Measurements from ENCODE around the gene IGSF9.

The IGSF9 gene

DNA sequence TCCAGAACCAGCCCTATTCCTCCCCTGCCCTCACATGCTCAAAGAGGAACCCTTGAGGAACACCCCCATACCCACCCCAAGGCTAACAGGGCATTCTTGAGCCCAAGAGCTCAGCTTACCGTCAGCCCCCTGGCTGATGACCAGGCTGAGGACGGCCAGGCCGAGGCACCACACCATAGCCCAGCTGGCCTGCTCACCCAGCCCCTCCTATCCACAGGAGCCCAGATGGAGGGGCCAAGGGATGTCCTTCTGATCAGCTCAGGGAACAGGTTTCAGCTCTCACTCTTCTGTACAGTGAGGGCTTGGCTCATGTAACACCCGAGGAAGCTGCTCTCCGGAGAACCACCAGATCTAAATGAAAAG is 2.2 kb downstream of the IGSF9 start:
- H3K27ac Mint-ChIP-seq: no peak overlapping the region
- H3K4me3 Mint-ChIP-seq: no peak overlapping the region
- no peaks in the 10 kb centered on the region for H3K9me3 Mint-ChIP-seq
- H3K4me1 Mint-ChIP-seq (ENCODE audit: low read depth): peaks cover 5% of the 10 kb centered on the region
- H3K36me3 Mint-ChIP-seq (ENCODE audit: low read depth): no peaks in the 10 kb centered on the region
- peaks cover 22% of the 10 kb centered on the region for H3K27me3 Mint-ChIP-seq

DNA sequence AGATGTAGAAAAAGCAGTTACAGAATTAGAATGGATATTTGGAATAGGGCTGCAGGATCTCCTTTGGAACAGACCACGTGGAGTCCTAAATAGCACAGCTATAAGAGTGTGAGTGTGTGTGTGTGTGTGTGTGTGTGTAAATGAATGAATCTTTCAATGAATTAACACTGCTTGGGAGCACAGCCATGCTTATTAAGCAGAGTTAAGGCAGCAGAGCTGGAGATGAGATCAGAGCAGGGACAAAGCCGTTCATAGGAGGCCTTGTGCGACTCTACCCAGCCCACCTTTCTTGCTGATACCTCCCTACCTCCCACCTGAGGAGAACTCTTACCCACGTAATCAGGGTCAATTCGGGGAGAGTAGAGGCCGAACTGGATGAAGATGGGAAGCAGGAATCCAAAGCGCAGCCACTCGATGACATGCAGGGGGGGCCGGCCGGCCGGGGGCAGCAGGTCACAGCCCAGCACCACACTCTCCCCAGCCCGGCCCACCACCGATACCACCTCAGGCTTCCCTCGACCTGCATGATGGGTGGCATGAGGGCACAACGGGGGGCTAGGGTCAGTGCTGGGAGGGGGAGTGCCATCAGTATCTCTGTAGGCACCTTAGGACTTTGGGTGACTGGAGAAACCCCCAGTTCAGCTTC is 2.7 kb downstream of the IGSF9 start:
- peaks cover 22% of the 10 kb centered on the region for H3K27me3 Mint-ChIP-seq

DNA sequence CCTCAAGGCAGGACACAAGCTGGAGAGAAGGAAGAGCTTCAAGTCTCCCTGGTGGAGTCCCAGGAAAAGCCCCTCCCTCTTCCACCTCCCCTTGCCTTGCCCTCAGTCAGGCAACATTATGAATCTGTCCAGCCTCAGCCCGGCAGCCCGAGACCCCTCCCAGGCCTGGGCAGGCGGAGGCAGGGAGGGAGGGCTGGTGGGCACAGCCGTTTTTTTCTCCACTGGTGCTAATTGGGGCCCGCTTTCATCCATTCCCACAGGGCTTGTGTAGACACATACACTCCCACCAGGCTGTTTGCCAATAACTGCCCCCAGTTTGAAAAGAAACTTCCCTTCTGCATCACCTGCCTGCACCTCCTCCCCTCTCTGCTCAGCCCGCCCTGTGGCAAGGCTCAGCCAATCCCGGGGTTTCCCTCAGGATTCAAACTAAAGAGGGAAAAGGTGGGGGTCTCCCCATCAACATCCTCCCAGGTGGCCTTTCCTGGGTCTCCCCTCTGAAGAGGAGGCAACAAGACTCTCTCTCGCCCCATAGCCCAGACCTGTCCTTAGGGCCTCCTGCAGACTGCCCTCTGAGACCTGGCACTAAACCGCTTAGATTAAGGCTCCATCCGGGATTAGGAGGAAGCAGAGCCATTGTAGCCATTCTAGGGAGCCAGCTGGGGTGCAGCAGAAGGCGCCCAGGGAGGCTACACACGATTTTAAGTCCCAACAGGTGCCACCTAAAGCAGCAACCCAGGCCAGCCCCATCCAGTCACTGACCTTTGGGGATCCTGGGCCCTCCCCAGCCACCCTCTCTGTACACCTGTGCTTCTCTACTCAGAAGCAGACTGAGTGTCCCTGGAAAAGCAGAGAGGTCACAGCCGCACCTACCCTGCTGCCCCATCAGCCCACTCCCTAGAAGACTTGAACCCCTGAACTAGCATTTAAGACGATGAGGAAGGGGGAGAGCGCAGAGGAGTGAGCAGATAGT is 3.5 kb downstream of the IGSF9 start:
- Mint-ChIP-seq H3K27ac (no peak overlapping the region), H3K27me3 (peaks cover 22% of the 10 kb centered on the region), H3K9me3 (no peaks in the 10 kb centered on the region), H3K36me3 (ENCODE audit: low read depth) (no peaks in the 10 kb centered on the region), H3K4me1 (ENCODE audit: low read depth) (peaks cover 5% of the 10 kb centered on the region), H3K4me3 (no peak overlapping the region)

More for the DNA sequence above, 2.7 kb downstream of the IGSF9 start:
- Mint-ChIP-seq H3K36me3 (ENCODE audit: low read depth) (no peaks in the 10 kb centered on the region), H3K27ac (no peak overlapping the region), H3K4me1 (ENCODE audit: low read depth) (peaks cover 5% of the 10 kb centered on the region), H3K9me3 (no peaks in the 10 kb centered on the region), H3K4me3 (no peak overlapping the region)

DNA sequence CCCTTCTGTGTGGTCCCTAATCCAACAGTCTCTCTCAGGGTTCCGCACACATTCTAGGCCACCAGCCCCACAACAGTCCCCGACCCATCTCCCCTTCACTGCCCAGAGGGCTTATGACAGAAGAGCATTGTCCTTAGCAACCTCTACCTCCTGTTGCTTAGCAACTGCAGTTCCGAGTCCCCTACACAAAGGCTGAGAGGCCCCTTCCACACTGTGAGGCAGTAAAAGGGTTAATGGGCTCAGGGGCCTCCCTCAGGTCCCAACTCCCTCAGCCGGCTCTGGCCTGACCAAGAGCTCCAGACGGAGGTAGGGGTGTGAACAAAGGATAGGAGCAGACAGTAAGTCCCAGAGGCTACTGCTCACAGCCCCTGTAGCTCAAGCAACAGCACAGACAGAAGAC is 4.3 kb downstream of the IGSF9 start:
- peaks cover 21% of the 10 kb centered on the region for H3K27me3 Mint-ChIP-seq
- peaks cover 10% of the 10 kb centered on the region for H3K4me1 Mint-ChIP-seq (ENCODE audit: low read depth)

DNA sequence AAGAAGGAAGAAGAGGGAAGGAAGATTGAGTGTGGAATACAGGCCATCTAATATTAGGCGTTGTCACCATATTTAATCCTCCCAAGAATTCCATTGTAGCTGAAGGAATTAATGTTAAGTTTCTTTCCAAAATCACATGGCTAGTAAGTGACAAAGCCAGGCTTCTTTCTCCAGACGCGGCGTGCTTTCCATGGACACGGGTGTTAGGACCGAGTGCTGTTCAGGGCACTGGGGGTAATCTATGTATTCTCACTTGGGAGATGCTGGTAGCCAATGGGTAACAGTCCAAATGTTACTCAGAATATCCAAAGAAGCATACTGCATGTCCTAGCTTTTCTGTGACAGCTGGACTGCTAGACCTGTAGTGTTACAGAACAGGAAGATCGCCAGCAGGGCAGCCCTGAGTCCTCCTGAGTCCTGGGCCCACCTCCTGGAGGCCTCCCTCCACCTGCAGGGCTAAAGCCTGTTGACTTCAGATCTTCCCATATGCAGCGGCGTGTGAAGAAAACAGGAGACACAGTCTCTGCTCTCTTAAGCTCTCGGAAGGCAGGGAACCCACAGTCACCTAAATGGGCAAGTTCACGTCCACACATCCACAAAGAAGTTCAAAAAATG is 5.3 kb downstream of the IGSF9 start:
- Mint-ChIP-seq H3K27ac (peak overlapping the region; percentile 2), H3K9me3 (no peaks in the 10 kb centered on the region), H3K27me3 (peaks cover 18% of the 10 kb centered on the region), H3K4me3 (no peak overlapping the region), H3K36me3 (ENCODE audit: low read depth) (no peaks in the 10 kb centered on the region), H3K4me1 (ENCODE audit: low read depth) (peaks cover 8% of the 10 kb centered on the region)

More for the DNA sequence above, 4.3 kb downstream of the IGSF9 start:
- no peaks in the 10 kb centered on the region for H3K36me3 Mint-ChIP-seq (ENCODE audit: low read depth)
- H3K9me3 Mint-ChIP-seq: no peaks in the 10 kb centered on the region
- no peak overlapping the region for H3K4me3 Mint-ChIP-seq
- no peak overlapping the region for H3K27ac Mint-ChIP-seq

DNA sequence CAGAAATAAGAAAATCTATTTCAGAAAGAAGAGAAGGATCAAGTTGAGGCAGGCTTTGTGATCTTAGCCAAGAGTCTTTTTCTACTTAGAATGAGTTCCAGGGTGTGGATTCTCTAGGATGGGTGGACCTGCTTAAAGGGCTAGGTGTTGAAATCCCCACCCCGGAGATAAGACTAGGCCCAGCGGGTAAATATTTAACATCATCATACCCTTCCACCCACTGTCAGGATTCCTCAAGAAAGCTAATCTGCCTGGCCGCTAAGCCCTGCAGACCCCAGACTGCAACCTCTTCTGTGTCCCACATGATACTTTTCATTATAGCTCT is 5.8 kb downstream of the IGSF9 start:
- H3K4me3 Mint-ChIP-seq: no peak overlapping the region
- no peaks in the 10 kb centered on the region for H3K36me3 Mint-ChIP-seq (ENCODE audit: low read depth)
- H3K27ac Mint-ChIP-seq: no peak overlapping the region
- no peaks in the 10 kb centered on the region for H3K9me3 Mint-ChIP-seq
- H3K27me3 Mint-ChIP-seq: peaks cover 13% of the 10 kb centered on the region
- H3K4me1 Mint-ChIP-seq (ENCODE audit: low read depth): peaks cover 7% of the 10 kb centered on the region

DNA sequence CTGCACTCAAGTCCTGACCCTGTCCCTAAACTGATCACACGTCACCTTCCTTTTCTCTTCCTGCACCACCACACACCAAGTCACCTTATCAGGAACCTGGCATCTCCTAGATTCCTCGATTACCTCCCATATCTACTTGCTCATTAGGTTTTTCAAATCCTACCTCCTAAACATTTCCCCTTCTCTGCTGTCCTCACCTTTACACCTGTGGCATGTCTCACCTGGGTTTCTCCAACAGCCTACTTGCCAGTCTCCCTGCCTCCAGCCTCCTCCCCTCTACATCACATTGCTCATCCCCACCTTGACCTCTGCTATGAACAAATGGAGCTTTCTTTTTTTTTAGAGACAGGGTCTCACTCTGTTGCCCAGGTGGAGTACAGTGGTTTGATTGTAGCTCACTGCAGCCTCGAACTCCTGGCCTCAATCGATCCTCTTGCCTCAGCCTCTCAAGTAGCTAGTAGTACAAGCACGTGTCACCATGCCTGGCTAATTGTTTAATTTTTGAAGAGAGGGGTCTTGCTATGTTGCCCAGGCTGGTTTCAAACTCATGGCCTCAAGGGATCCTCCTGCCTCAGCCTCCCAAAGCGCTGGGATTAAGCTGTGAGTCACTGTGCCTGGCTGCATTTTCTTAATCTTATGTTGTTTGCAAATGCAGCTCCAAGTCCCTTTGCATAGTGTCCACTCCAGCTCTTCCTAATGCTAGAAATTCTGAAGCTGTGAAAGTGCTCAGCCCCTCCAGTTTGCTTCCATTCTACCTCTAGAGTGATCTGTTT is 6.3 kb downstream of the IGSF9 start:
- H3K27ac Mint-ChIP-seq: no peak overlapping the region
- H3K27me3 Mint-ChIP-seq: peaks cover 8% of the 10 kb centered on the region
- no peaks in the 10 kb centered on the region for H3K36me3 Mint-ChIP-seq (ENCODE audit: low read depth)
- H3K4me3 Mint-ChIP-seq: no peak overlapping the region
- peaks cover 7% of the 10 kb centered on the region for H3K4me1 Mint-ChIP-seq (ENCODE audit: low read depth)
- H3K9me3 Mint-ChIP-seq: no peaks in the 10 kb centered on the region

GRCh38 chr1:159938211-159938852 is 7.1 kb downstream of the IGSF9 start:
- Mint-ChIP-seq H3K27ac (no peak overlapping the region), H3K4me3 (no peak overlapping the region), H3K27me3 (peaks cover 8% of the 10 kb centered on the region), H3K4me1 (ENCODE audit: low read depth) (peaks cover 7% of the 10 kb centered on the region), H3K36me3 (ENCODE audit: low read depth) (no peaks in the 10 kb centered on the region), H3K9me3 (no peaks in the 10 kb centered on the region)

GRCh38 chr1:159937054-159937750 is 8.2 kb downstream of the IGSF9 start:
- H3K27ac Mint-ChIP-seq: no peak overlapping the region
- H3K4me3 Mint-ChIP-seq: no peak overlapping the region
- H3K4me1 Mint-ChIP-seq (ENCODE audit: low read depth): peaks cover 7% of the 10 kb centered on the region
- H3K27me3 Mint-ChIP-seq: peaks cover 3% of the 10 kb centered on the region
- H3K36me3 Mint-ChIP-seq (ENCODE audit: low read depth): no peaks in the 10 kb centered on the region
- no peaks in the 10 kb centered on the region for H3K9me3 Mint-ChIP-seq

DNA sequence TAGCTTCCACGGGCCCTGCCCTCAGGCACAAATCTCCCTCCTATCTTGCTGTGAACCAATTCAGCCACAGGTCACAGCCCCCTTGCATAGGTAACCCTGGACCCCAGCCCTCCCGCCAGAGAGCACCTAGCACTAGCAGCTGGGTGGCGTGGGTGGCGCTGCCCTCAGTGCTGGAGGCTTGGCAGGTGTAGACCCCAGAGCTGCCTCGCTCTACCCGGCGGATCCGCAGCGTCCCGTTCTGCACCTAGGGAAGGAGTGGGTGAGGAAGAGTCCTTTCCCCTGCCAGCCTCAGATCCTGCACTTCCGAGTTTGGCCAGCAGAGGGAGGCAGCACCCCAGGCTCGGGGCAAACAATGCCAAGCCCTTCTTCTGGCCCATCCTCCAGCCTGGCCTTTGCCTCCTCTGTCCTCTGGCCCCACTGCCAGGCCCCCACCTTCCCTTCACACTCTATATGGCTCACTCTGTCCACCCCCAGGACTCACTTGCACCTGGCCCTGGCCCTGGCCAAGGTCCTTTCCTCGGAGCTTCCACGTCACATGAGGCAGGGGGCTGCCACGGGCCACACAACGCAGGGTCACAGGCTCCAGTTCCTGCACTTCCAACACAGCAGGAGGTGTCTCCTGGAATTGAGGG is 9.0 kb downstream of the IGSF9 start:
- Mint-ChIP-seq H3K4me3 (no peak overlapping the region), H3K27me3 (peaks cover 3% of the 10 kb centered on the region), H3K9me3 (no peaks in the 10 kb centered on the region), H3K36me3 (ENCODE audit: low read depth) (no peaks in the 10 kb centered on the region), H3K27ac (no peak overlapping the region), H3K4me1 (ENCODE audit: low read depth) (peaks cover 7% of the 10 kb centered on the region)

DNA sequence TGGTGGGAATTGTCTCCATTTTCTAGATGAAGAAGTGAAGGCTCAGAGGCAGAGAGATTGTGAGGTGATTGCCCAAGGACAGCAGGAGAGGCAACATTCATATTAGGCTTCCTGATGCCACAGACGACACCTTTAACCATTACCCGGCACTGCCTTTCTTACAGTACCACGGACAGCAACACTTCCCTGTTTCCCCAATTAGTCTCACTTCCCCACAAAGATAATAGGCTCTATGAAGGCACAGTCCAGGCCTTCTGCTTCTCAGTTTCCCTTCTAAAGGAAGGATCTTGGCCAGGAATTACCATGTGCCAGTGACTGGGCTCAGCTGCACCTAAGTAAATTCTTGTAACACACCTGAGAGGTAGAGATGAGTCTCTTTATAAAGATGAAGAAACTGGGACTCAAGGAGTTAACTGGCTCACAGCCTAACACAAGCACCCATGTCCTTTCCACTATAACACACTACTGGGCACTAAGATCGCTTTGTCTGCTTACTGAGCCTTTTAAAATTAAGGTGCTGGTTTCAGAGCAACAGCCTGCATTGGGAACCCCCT is 9.6 kb downstream of the IGSF9 start:
- peaks cover 7% of the 10 kb centered on the region for H3K4me1 Mint-ChIP-seq (ENCODE audit: low read depth)
- peaks cover 3% of the 10 kb centered on the region for H3K27me3 Mint-ChIP-seq
- H3K27ac Mint-ChIP-seq: no peak overlapping the region
- no peaks in the 10 kb centered on the region for H3K9me3 Mint-ChIP-seq
- H3K36me3 Mint-ChIP-seq (ENCODE audit: low read depth): no peaks in the 10 kb centered on the region
- no peak overlapping the region for H3K4me3 Mint-ChIP-seq

GRCh38 chr1:159935305-159935704 is 10.1 kb downstream of the IGSF9 start:
- Mint-ChIP-seq H3K4me3 (no peak overlapping the region), H3K27ac (no peak overlapping the region), H3K27me3 (peaks cover 3% of the 10 kb centered on the region), H3K4me1 (ENCODE audit: low read depth) (peaks cover 7% of the 10 kb centered on the region), H3K9me3 (no peaks in the 10 kb centered on the region), H3K36me3 (ENCODE audit: low read depth) (no peaks in the 10 kb centered on the region)
